Ovary (tissue), 3 donors: ENCODE measurements around the gene SOX5.

Experiments
- EP300 ChIP-seq: sonication (generic); formaldehyde crosslinking; IDR thresholded peaks from one replicate; pipeline ENCODE4 v1.6.1; 2017; ENCODE audit warnings: antibody characterized with exemption
- POLR2A ChIP-seq: fragments of 450-650 bp; IDR thresholded peaks from one replicate; pipeline ENCODE4 v1.6.1; 2017; ENCODE audit warnings: antibody characterized with exemption, mild to moderate bottlenecking, moderate library complexity
- TF ChIP-seq, protein P1 (sequence below), 3 donors: fragments of 450-650 bp in 2 of 3; fragments of 200-600 bp in 1 of 3; IDR thresholded peaks; one replicate each; pipeline versions ENCODE4 v1.5.1 to v1.8.0; 2016 to 2022; ENCODE audit warnings: antibody characterized with exemption in 3 of 3, mild to moderate bottlenecking in 1 of 3
- donor health status: DM: no; HTN: no; CAD: no.

DNA sequence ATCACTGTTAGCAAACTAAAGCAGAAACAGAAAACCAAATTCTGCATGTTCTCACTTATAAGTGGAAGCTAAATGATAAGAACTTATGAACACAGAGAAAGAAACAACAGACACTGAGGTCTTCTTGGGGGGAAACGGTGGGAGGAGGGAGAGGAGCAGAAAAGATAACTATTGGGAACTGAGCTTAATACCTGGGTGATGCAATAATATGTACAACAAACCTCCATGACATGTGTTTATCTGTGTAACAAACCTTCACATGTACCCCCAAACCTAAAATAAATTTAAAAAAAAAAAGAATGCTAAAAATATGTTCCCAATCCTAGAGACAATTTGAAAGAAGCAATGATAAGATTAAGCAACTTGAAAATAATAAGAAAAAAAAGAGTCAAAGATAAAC lies 89.5 kb downstream of the SOX5 start:
- TF ChIP-seq, protein P1, sequence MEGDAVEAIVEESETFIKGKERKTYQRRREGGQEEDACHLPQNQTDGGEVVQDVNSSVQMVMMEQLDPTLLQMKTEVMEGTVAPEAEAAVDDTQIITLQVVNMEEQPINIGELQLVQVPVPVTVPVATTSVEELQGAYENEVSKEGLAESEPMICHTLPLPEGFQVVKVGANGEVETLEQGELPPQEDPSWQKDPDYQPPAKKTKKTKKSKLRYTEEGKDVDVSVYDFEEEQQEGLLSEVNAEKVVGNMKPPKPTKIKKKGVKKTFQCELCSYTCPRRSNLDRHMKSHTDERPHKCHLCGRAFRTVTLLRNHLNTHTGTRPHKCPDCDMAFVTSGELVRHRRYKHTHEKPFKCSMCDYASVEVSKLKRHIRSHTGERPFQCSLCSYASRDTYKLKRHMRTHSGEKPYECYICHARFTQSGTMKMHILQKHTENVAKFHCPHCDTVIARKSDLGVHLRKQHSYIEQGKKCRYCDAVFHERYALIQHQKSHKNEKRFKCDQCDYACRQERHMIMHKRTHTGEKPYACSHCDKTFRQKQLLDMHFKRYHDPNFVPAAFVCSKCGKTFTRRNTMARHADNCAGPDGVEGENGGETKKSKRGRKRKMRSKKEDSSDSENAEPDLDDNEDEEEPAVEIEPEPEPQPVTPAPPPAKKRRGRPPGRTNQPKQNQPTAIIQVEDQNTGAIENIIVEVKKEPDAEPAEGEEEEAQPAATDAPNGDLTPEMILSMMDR (IDR thresholded peaks at IDR 0.05) = no peak
- TF ChIP-seq POLR2A (no peak), EP300 (no peak)
